Measurements from ENCODE around the gene EDEM2.
"Not testable (repeated sequence)": the region's sequence is repeated elsewhere in the genome, so short reads cannot be mapped to it uniquely, and the experiment has no call there.

Gene EDEM2

GRCh38 chr20:35168701-35169409, 21.7 kb upstream of the EDEM2 start:
- DNase-seq, result not testable (repeated sequence)

DNA sequence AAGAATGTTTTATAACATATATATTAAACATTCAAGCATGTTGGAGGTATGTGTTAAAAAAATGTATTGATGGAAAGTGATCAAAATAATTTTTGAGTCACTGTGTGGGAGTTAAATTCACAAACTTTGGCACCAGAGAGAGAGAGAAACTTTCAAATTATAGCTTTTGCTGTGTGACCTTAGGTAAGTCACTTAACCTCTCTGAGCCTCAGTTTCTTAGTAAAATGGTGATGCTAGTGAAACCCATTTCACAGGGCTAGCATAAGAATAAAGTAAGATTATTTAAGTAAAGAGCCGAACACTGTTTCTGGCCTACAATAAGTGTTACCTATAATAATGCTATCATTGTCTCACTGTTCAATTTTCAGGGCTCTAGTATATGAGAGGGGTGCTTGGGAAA, 20.7 kb upstream of the EDEM2 start:
- DNase-seq, result no peak

GRCh38 chr20:35166242-35166830, 19.2 kb upstream of the EDEM2 start:
- no peak for DNase-seq

DNA sequence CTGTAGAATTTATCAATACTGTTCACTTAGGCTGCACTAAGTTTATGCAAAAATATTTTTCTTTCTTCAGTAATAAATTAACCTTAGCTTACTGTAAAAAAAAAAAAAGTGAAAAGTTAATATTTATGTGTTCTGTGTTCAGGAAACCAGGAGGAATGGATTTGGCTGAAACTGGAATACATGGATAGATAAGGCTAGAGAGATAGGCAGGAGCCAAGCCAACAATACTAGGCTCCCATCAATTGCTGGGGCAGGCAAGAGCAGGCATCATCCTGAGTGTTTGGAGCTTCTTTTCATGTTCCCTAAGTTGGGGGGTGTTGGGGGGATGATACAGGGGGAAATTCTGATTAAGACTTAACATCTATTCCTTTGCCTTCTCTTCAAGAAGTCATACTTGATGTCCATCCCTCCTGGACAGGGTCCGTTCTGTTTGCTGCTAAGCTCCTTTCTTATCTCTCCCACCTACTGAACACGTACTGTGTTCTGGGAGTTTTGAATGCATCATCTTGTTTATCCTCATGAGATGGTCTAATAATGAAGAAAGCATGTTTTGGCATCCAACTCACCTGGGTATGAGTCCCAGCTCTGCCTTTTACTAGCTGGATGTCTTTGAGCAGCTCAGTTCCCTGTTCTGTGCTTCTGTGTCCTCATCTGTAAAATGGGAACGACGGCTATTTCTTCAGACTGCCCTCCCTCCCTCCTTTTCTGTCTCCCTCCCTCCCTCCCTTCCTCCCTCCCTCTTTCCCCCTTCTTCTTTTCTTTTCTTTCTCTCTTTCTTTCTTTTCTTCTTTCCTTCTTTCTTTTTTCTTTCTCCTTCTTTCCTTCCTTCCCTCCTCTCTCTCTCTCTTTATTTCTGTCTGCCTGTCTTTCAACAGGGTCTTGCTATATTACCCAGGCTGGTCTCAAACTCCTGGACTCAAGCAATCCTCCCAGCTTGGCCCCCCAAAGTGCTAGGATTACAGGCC, 18.4 kb upstream of the EDEM2 start:
- no peak for DNase-seq

GRCh38 chr20:35164531-35164930, 17.4 kb upstream of the EDEM2 start:
- not testable (repeated sequence) for DNase-seq

GRCh38 chr20:35160341-35160740, 13.2 kb upstream of the EDEM2 start:
- not testable (repeated sequence) for DNase-seq

DNA sequence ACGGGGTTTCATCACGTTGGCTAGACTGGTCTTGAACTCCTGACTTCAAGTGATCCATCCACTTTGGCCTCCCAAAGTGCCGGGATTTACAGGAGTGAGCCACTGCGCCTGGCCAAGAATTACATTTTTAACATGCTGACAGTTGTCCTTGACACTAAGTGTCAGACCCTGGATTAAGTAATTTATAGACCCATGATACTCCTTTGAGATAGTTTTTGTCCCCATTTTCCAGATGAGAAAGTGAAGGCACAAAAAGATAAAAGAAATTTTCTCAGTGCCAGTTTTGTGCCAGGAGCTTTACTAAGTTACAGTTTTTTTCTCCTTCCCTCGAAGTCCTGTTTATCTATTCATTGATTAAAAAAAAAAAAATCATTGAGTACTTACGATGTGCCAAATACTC, 9.8 kb upstream of the EDEM2 start:
- no peak for DNase-seq

- no peak for DNase-seq
Observed at GRCh38 chr20:35155936-35156335, 8.8 kb upstream of the EDEM2 start.

DNA sequence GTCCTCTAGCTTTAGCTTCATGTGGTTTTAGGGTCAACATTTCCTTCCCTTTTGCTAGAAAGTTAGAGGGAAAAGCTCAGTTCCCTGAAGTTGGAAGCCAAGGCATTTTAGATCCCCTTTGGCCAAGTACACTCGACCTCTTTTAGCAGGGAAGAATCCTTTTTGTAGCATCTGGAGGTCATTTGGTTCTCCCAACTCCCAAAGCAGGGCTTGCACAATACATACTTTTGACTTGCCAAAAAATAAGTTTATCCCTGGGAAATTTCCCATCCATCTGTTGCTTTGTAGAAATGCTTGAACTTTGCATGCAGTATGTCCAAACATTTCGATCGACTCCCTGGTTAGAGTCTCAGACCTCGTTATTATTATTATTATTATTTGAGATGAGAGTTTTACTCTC, 4.6 kb upstream of the EDEM2 start:
- peak; percentile 22 for DNase-seq

- DNase-seq, result no peak
Observed at GRCh38 chr20:35150846-35151579, 3.9 kb upstream of the EDEM2 start.

DNA sequence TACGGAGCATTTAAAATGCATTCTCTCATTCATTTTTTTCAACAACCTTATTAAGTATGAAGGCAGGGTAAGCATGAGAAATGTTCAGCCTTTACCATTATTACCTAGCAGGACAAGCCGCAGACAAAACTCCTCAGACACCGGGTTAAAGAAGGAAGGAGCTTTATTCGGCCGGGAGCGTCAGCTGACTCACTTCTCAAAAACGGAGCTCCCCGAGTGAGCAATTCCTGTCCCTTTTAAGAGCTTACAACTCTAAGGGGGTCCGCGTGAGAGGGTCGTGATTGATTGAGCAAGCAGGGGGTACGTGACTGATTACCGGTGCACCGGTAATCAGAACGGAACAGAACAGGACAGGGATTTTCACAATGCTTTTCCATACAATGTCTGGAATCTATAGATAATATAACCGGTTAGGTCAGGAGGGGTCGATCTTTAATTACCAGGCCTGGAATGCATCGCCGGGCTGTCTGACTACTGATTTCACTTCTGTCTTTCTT, 487 bp upstream of the EDEM2 start:
- DNase-seq, result peak; percentile 31

DNA sequence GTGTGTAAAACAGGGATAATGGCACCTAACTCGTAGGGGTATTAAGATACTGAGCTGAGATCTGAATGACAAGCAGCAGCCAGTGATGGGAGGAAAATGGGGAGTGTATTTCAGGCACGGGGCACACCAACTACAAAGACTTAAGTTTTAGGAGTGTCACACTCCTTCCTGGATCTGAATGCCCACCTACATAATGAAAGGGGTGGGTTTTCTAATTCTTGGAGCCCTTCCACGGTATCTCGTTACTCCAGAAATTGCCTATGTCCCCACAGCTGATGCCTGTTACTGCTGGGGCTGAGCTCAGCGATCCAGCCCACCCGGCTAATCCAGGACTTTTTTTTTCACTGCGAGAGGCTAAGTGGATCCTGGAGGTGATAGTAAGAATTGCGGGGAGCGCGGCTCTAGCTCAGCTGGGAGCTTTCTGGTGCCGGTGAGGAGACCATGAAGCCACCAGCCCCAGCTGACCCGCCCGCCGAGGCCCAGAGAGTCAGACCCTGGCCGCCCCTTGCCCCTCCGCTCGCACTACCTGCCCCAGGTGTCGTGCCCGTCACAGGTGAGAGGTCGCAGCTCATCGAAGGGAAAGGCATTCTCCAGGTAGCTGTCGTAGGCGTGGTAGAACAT, 727 bp downstream of the EDEM2 start:
- peak; percentile 25 for DNase-seq

GRCh38 chr20:35145141-35145564, 2.0 kb downstream of the EDEM2 start:
- DNase-seq, result peak; percentile 66

- DNase-seq, result no peak
Observed at GRCh38 chr20:35144694-35145093, 2.4 kb downstream of the EDEM2 start.

DNA sequence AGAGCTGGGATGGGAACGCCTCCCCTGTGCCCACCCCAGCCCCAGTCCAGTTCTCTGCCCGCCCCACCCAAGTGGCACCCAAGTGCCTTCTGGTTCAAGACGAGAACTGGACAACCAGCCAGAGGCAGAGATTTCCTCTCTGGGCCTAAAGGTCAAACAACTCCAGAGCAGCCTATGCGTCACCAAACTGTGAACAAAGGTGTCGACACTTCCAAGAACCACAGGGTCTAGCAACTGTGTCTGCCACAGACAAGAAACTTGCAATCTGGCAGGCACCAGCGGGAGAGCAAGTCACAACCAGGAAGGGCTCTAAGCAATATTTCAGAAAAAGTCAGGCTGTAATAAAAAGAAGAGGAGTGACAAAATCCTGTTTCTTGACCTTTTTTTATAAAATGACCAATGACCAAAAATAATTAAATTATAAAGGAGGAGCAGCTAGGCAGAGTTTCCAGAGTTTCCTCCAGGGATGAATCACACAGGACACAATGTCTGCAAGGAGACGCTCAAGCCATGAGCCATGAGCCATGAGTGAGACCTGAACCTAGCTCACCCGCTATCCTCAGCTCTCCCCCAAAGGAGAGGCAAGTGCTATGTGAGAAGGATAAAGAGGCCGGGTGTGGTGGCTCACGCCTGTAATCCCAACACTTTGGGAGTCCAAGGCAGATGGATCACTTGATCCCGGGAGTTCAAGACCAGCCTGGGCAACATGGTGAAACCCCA, 11.1 kb downstream of the EDEM2 start:
- DNase-seq, result peak; percentile 37

- DNase-seq, result no peak
Observed at GRCh38 chr20:35134880-35135279, 12.3 kb downstream of the EDEM2 start.

DNA sequence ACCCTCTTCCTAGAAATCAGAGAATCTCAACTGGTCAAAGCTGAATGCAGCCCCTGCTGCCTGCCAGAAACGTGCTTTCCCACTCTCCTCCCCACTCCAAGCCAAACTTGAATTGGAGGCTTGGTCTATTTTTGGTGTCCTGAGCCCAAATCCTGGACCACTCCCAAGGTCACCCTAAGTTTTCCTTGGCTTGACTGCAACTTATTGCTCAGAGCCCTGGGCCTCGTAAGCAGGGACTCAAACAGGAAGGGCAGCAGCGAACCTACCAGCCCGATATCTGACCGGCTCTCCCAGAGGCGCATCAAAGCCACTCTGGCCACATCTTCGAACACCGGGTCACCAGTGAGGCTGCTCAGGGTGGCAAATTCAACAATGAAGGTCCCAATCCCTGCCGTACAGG, 12.7 kb downstream of the EDEM2 start:
- DNase-seq, result no peak

GRCh38 chr20:35133735-35134134, 13.4 kb downstream of the EDEM2 start:
- DNase-seq, result peak; percentile 17

DNA sequence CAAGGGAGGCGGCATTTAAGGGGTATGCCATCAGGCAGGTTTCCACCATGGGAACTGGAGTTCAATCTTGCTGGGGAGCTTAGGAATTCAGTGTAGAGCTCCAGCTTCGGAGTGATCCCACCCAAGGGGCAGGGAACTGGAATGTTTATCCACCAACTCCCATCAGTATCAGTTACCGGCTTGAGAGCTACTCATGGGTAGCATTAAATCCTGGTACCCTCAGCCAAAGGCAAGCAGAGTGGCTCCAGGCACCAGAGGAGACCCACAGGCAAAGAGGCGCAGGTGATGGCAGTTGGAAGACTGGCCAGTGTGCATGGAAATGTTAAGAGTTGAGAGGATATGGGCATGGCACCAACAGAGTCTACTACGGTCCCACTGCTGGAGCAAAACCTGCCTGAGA, 14.1 kb downstream of the EDEM2 start:
- DNase-seq, result no peak

DNA sequence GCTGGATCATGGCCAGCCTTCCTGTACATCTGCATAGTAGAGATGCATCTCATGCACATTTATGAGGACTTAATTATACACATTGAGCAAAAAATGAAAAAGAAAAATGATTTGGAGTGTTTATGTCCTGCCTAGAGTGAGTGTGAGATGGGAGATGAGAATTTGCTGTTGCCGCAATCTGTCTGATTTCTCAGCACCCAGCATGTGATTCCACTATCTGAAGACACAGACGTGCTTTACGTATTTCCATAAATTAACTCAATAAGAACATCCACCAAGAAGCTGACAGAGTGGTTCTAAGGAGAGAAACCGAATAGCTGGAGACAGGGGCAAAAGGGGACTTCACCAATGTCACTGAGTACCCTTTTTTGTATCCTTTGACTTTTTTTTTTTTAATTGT, 15.2 kb downstream of the EDEM2 start:
- DNase-seq, result no peak

DNA sequence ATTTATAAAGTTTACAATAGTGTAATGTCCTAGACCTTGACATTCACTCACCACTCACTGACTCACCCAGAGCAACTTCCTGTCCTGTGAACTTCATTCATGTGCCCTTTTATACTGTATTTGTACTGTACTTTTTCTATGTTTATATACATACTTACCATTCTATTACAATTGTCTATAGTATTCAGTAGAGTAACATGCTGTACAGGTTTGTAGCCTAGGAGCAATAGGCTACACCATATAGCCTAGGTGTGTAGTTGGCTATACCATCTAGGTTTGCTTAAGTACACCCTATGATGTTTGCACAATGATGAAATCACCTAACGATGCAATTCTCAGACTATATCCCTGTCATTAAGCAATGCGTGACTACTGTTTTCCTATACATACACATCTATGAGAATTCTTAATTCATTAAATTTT, 17.5 kb downstream of the EDEM2 start:
- peak; percentile 65 for DNase-seq

DNA sequence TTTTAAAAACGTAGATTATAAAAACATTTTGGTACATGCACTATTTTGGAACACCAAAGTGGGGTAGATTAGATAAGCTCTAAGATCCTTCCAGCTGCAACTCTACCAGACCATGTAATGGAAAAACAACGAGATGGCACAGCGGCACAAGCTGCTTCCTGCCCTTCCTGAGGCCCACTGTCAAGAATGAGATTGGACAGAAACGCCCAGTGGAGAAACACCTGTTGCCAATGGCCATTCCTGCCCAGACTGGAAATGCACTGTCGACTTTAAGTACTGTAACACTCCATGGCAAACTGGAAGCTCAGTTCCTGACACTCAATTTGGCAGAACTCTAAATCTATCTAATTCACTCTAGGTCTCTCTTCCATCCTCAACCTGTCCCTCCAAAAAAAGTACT, 21.4 kb downstream of the EDEM2 start:
- no peak for DNase-seq

Data from HCEC 1CT (cell line).